NK-92 treated with Interleukin-12 subunit alpha and Interleukin-12 subunit beta, amount 100 ng/mL, for 24 hours (cell line): ENCODE measurements around the gene SPCS2.
"Not testable (repeated sequence)": the region's sequence is repeated elsewhere in the genome, so short reads cannot be mapped to it uniquely, and the experiment has no call there.

Experiments used
- DNase-seq: peaks from one replicate; lab custom pipeline; 2025; lab: John Stamatoyannopoulos, UW

SPCS2 gene

DNA sequence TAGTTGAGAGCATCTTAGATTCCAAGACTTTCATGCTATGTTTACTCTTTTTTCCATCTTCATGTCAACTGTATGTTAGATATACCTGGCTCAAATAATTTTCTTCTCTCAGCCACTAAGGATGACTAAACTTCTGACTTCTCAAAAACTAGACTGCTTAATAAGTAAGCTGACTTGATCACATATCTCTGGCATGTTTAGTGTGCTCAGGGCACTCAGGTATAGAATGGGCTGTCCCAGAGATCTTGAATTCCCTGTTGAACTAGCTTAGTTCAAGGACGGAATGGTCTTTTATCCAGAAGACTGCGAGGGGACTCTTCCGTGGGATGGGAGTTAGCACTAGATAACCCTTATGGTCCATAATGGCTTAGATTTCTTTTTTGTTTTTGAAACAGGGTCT lies 52.6 kb downstream of the SPCS2 start:
- DNase-seq = no peak

- DNase-seq = no peak
Measured at GRCh38 chr11:75002516-75002915, 53.5 kb downstream of the SPCS2 start.

DNA sequence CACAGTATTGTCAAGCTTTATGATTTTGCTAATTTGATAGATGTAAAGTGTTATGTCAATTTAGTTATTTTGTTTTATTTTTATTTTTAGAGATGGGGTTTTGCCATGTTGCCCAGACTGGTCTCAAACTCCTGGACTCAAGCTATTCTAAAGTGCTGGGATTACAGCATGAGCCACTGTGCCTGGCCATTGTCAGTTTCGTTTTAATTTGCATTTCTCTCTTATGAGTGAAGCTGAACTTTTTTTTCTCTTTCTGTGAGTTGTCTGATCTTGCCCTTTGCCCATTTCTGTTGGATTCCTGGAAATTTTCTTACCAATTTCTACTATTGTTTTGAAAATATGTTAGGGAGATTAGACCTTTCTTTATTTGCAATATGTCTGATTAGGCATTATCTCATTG lies 55.1 kb downstream of the SPCS2 start:
- no peak for DNase-seq

GRCh38 chr11:75011357-75011756 lies 62.3 kb downstream of the SPCS2 start:
- no peak for DNase-seq

DNA sequence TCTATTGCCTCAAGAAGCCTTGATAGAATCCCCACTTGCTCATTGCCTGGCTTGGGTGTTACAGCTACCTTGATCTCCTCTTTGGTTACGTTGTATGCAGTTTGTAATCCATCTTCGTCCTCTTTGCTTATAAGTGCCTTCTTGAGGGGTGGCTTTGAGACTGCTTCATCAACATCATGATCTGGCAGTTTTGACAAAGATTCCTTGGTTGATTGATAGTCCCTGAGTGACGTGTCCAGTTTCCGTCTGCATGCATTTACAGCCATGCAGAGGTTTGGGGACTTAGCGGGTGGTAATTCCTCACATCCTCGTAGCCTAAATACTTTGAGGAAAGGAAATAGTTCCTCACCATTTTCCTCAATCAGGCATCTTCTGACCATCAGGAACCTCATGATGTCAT lies 62.8 kb downstream of the SPCS2 start:
- no peak for DNase-seq

DNA sequence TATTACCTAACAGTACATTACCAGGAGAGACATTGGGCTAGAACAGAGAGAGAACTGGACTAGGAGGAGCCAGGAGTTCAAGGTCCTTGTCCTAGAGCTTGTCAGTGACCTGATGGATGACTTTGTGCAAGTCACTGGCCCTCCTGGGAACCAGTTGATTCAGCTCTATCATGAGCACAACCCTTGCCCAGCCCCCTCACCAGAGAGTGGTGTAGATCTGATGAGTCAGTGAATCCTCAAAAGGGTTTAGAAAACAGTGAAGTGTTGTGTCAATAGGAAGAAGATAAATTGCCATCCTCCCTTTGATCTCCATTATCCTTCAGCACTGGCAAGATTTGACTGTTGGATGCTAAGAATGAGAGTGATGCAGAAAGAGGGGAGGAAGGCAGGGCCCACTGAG lies 64.0 kb downstream of the SPCS2 start:
- no peak for DNase-seq

DNA sequence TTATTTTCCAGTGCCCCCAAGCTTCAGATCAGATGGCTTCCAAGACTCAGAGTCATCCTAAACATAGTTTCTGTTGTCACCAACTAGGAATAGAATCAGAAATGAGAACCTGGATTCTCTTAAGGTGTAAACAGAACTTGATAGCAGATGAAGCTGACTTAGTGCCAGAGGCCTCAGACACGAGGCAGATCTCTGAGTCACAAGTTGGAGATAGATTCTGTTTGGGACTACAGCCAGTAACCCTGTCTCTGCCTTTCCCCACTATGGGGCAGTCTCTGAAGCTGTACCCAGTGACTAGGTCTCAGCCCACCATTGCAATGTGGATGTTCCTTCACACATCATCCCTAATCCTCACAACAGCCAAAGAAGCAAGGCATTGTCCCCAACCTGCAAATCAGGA lies 65.1 kb downstream of the SPCS2 start:
- no peak for DNase-seq

DNA sequence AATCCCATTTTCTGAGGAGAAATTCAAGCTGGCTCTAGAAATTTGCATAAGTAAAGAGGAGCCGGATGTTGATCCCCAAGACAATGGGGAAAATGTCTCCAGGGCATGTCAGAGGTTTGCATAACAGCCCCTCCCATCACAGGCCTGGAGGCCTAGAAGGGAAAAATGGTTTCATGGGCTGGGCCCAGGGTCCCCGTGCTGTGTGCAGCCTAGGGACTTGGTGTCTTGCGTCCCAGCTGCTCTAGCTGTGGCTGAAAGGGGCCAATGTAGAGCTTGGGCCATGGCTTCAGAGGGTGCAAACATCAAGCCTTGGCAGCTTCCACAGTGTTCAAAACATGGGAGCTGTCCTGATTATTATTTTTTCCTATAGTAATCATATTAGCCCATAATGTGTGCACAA lies 70.1 kb downstream of the SPCS2 start:
- DNase-seq = not testable (repeated sequence)

DNA sequence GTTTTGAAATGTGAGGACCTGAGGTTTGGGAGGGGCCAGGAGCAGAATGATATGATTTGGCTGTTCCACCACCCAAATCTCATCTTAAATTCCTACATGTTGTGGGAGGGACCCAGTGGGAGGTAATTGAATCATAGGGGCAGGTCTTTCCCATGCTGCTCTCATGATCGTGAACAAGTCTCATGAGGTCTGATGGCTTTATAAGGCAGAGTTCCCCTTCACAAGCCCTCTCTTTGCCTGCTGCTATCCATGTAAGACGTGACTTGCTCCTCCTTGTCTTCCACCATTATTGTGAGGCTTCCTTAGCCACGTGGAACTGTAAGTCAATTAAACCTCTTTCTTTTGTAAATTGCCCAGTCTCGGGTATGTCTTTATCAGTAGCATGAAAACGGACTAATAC lies 71.3 kb downstream of the SPCS2 start:
- DNase-seq = not testable (repeated sequence)

GRCh38 chr11:75022296-75022695 lies 73.2 kb downstream of the SPCS2 start:
- no peak for DNase-seq

GRCh38 chr11:75022759-75023396 lies 73.8 kb downstream of the SPCS2 start:
- DNase-seq = peak; percentile 38

DNA sequence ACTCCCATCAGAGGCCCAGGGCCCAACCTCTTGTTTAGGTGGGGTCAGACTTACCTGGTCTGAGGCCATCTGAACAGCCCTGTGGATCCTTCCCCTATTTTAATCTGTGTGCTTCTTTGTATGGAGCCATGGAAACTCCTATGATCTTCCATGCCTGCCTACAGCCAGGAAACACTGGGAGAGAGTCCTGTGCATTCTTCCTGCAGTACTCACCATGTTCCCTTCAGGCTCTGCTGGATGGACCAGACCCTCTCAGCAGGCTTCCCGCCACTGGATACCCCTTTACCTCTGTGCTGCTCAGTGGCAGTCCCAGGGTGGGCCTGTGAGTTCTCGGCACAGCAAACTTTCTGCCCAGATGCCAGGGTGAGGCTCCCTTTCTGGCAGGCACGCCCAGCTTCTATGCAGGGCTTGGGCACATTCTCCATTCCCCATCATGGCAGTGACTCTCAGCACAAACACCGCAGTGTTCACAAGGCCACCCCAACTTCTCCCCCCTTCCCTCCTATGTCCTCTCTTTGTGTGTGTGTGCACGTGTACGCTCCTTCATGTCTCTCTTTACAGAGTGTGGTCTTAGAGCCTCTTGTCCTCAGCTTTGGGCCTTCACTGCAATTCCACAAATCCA lies 74.5 kb downstream of the SPCS2 start:
- DNase-seq = no peak

- DNase-seq = no peak
Measured at GRCh38 chr11:75024068-75024449, 75.0 kb downstream of the SPCS2 start.

- no peak for DNase-seq
Measured at GRCh38 chr11:75024764-75025211, 75.7 kb downstream of the SPCS2 start.

GRCh38 chr11:75025561-75025960 lies 76.5 kb downstream of the SPCS2 start:
- DNase-seq = no peak

DNA sequence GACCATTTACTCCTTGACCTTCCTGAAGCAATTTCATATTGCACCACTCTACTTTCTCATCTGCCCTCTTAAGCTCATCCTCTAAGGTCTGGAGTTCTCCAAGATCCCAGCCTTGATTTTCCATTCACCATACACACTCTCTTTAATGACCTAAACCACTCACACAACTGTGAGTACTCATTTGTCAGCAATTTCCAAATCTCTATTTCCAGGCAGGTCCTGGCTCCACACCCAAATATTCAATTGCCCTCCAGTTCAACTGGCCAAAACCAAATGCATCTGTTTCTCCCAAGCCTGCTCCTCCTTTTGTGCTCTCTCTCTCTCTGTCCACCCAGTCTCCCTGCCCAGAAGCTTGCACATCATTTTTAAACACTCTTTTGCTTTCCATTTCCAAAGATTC lies 79.3 kb downstream of the SPCS2 start:
- DNase-seq = no peak
